ENCODE data around the gene NIT1. TPM values are rescaled to one million over a fixed set of nuclear protein-coding genes. Genes with fewer than 3 reads are reported as not detected.

Gene NIT1
- total and polyA plus RNA-seq, 2 of the 8 experiments (the other 6 are each of a cell fraction or from before 2014, with no cell fraction given), result 33.0 to 40.4 TPM

- H3K9ac ChIP-seq (replicated peaks in 1 of 4; ENCODE audit: extremely low read depth in 1 of 4, low read depth in 3 of 4, low read length in 3 of 4), result no peak overlapping the region
- no peak overlapping the region for H3K56ac ChIP-seq (replicated peaks; ENCODE audit: insufficient read length, low read depth, low read length)
- no peak overlapping the region for H3K4me3 ChIP-seq (ENCODE audit: extremely low read depth in 1 of 4, insufficient read depth in 2 of 4, low read depth in 3 of 4, low read length in 4 of 4)
- H4K8ac ChIP-seq (ENCODE audit: extremely low read depth, insufficient read depth, low read length), result no peak overlapping the region
- 43% methylated on average over 1 of the region's 1 CpG; no CpG with 5 or more reads in 1 of the 2 experiments for WGBS, 2 experiments (ENCODE audit: extremely low coverage in 1 of 2, insufficient coverage in 1 of 2, insufficient read length in 1 of 2, insufficient replicate concordance in 2 of 2, low coverage in 1 of 2, low lambda C conversion rate in 2 of 2, missing lambda C conversion rate in 1 of 2)
- no peaks in the 10 kb centered on the region for H3K9me3 ChIP-seq (ENCODE audit: insufficient read depth in 2 of 2, low read depth in 1 of 2, low read length in 1 of 2)
- H3K23ac ChIP-seq (ENCODE audit: insufficient read length), result no peak overlapping the region
- no peak overlapping the region for H3K4ac ChIP-seq (replicated peaks; ENCODE audit: insufficient read length, low read depth, low read length)
- no peaks in the 10 kb centered on the region for H3K79me2 ChIP-seq (ENCODE audit: control insufficient read depth in 1 of 2, insufficient read depth in 2 of 2, low read length in 2 of 2)
- no peak overlapping the region for H3K18ac ChIP-seq (ENCODE audit: extremely low read depth, low read length)
- H2BK5ac ChIP-seq (ENCODE audit: low read depth, low read length), result no peak overlapping the region
- no peak overlapping the region for H3K14ac ChIP-seq (ENCODE audit: insufficient read length)
- H3K27me3 ChIP-seq (replicated peaks in 1 of 4; ENCODE audit: control insufficient read depth in 3 of 4, extremely low read depth in 1 of 4, insufficient read depth in 3 of 4, low read length in 3 of 4), result no peaks in the 10 kb centered on the region
- no peaks in the 10 kb centered on the region for H4K20me1 ChIP-seq (replicated peaks in 1 of 2; ENCODE audit: control insufficient read depth in 1 of 2, insufficient read depth in 2 of 2, low read length in 2 of 2)
- H3K4me1 ChIP-seq (replicated peaks in 1 of 4; ENCODE audit: control insufficient read depth in 3 of 4, insufficient read depth in 4 of 4, low read length in 3 of 4), result peaks cover 0 to 6% (median 0%) of the 10 kb centered on the region in 4 experiments; a peak in 2 of 7 replicates
- POLR2A ChIA-PET (ENCODE audit: partially characterized antibody), result interaction anchor here (0.9 to 5.3 kb wide), 5 partner anchors 22 to 50 kb away, joined by 3 to 32 read pairs (median 6); partner anchors contain the start of genes ARHGAP30, DEDD and USF1
- no peak overlapping the region for H3K27ac ChIP-seq (ENCODE audit: low read depth, low read length)
- H2BK12ac ChIP-seq (ENCODE audit: low read depth, low read length), result no peak overlapping the region
- no peak overlapping the region for H4K5ac ChIP-seq (ENCODE audit: insufficient read length, low read depth, low read length)
- no peak overlapping the region for H2BK20ac ChIP-seq (ENCODE audit: low read length)
- no peak overlapping the region for H2BK120ac ChIP-seq (replicated peaks; ENCODE audit: low read depth, low read length)
- FAIRE-seq (no peak), DNase-seq (ENCODE audit: low read depth in 1 of 2, low spot score in 2 of 2) (no peak)
- no peak overlapping the region for H4K91ac ChIP-seq (replicated peaks; ENCODE audit: insufficient read length, low read length)
- TF ChIP-seq MAFK (IDR thresholded peaks at IDR 0.05; ENCODE audit: low read depth, low read length) (no peak), USF2 (IDR thresholded peaks at IDR 0.05; ENCODE audit: low read length) (no peak), JUND (IDR thresholded peaks at IDR 0.05; ENCODE audit: low read length) (no peak), CBX8 (IDR thresholded peaks at IDR 0.05; ENCODE audit: borderline replicate concordance, low read depth, low read length) (no peak), TBP (IDR thresholded peaks at IDR 0.05; ENCODE audit: low read depth, low read length) (no peak), TAF7 (optimal IDR thresholded peaks at IDR 0.05; ENCODE audit: borderline replicate concordance, low read depth, low read length) (no peak), PHF8 (conservative IDR thresholded peaks at IDR 0.05; ENCODE audit: low read depth, low read length) (no peak), GTF2F1 (IDR thresholded peaks at IDR 0.05; ENCODE audit: borderline replicate concordance, low read depth, low read length) (no peak), CREB1 (IDR thresholded peaks at IDR 0.05) (no peak), TEAD4 (IDR thresholded peaks at IDR 0.05; ENCODE audit: low read depth, low read length) (no peak)
- CTCF ChIA-PET (ENCODE audit: partially characterized antibody), result interaction anchor here (0.7 to 10.0 kb wide), 25 partner anchors 10 to 317 kb away, joined by 3 to 282 read pairs (median 5); partner anchors contain the start of genes ARHGAP30, F11R, NECTIN4 and NIT1
- H3K4me2 ChIP-seq (ENCODE audit: insufficient read depth in 1 of 2, low read depth in 2 of 2, low read length in 2 of 2), result no peak overlapping the region
- peaks cover 0 to 8% (median 1%) of the 10 kb centered on the region in 4 experiments; a peak in 2 of 8 replicates for H3K36me3 ChIP-seq (ENCODE audit: control insufficient read depth in 2 of 4, insufficient read depth in 4 of 4, low read length in 3 of 4)
- H2BK15ac ChIP-seq (ENCODE audit: low read length), result no peak overlapping the region
- no peak overlapping the region for H2AFZ ChIP-seq (ENCODE audit: low read length)
- H2AK5ac ChIP-seq (ENCODE audit: low read depth, low read length), result no peak overlapping the region
- H3K23me2 ChIP-seq (ENCODE audit: low read depth, low read length), result peaks cover 13% of the 10 kb centered on the region
- peaks cover 3% of the 10 kb centered on the region; the same call in 1 of the 2 replicates for H3K79me1 ChIP-seq (ENCODE audit: low read depth, low read length)
Measured at GRCh38 chr1:161096530-161096929, 21.4 kb upstream of the NIT1 start.

All from H1 (cell line).